RWPE2 (cell line): ENCODE data around the gene TRIM33.

Experiments used
- ATAC-seq: fragments of 200-7000 bp; cut with Tn5 transposase; 3 replicates; pipeline ENCODE4 v1.9.1; 2021; ENCODE audit warnings: low read depth
- DNase-seq: peaks from one replicate; pipeline ENCODE4 v3.0.0-alpha.2; 2020; ENCODE audit warnings: low spot score
- H3K27ac ChIP-seq: fragments of 450-650 bp; 2 replicates; pipeline ENCODE4 v1.5.1; 2017; ENCODE audit warnings: mild to moderate bottlenecking; ENCODE audit not compliant: poor library complexity, severe bottlenecking
- H3K27me3 ChIP-seq: fragments of 250-450 bp; sonication (Bioruptor Pico); 2 replicates; pipeline ENCODE4 v1.5.1; 2021; ENCODE audit warnings: mild to moderate bottlenecking, moderate library complexity; ENCODE audit not compliant: insufficient read depth, poor library complexity, severe bottlenecking
- H3K36me3 ChIP-seq: fragments of 250-450 bp; sonication (Bioruptor Pico); 2 replicates; pipeline ENCODE4 v1.5.1; 2020; ENCODE audit warnings: low read depth, mild to moderate bottlenecking, moderate library complexity
- H3K4me1 ChIP-seq: fragments of 250-450 bp; sonication (Bioruptor Pico); 2 replicates; pipeline ENCODE4 v1.5.1; 2021; ENCODE audit warnings: mild to moderate bottlenecking, moderate library complexity; ENCODE audit not compliant: insufficient read depth, poor library complexity, severe bottlenecking
- H3K4me3 ChIP-seq: fragments of 250-450 bp; sonication (Bioruptor Pico); 2 replicates; pipeline ENCODE4 v1.5.1; 2021; ENCODE audit warnings: mild to moderate bottlenecking, moderate library complexity; ENCODE audit not compliant: severe bottlenecking
- H3K9me3 ChIP-seq: fragments of 250-450 bp; sonication (Bioruptor Pico); 2 replicates; pipeline ENCODE4 v1.5.1; 2021; ENCODE audit warnings: mild to moderate bottlenecking, moderate library complexity; ENCODE audit not compliant: severe bottlenecking
- CTCF ChIP-seq: fragments of 450-650 bp; IDR thresholded peaks from one replicate; pipeline ENCODE4 v1.5.1; 2017; ENCODE audit warnings: mild to moderate bottlenecking, moderate library complexity; ENCODE audit not compliant: poor library complexity, severe bottlenecking

The TRIM33 gene

GRCh38 chr1:114437812-114438211 is 73.2 kb downstream of the TRIM33 start:
- Histone ChIP-seq H3K27me3 (no peaks in the 10 kb centered on the region), H3K4me1 (no peaks in the 10 kb centered on the region), H3K27ac (no peak overlapping the region), H3K9me3 (no peaks in the 10 kb centered on the region), H3K36me3 (peaks cover 17% of the 10 kb centered on the region), H3K4me3 (no peak overlapping the region)
- ATAC-seq (no peak), DNase-seq (no peak)
- no peak for TF ChIP-seq CTCF

GRCh38 chr1:114436799-114437198 is 74.2 kb downstream of the TRIM33 start:
- no peak overlapping the region for H3K4me3 ChIP-seq
- H3K4me1 ChIP-seq = no peaks in the 10 kb centered on the region
- no peaks in the 10 kb centered on the region for H3K27me3 ChIP-seq
- H3K9me3 ChIP-seq = no peaks in the 10 kb centered on the region
- TF ChIP-seq CTCF = no peak
- peaks cover 22% of the 10 kb centered on the region for H3K36me3 ChIP-seq
- DNase-seq (no peak), ATAC-seq (no peak)
- no peak overlapping the region for H3K27ac ChIP-seq

DNA sequence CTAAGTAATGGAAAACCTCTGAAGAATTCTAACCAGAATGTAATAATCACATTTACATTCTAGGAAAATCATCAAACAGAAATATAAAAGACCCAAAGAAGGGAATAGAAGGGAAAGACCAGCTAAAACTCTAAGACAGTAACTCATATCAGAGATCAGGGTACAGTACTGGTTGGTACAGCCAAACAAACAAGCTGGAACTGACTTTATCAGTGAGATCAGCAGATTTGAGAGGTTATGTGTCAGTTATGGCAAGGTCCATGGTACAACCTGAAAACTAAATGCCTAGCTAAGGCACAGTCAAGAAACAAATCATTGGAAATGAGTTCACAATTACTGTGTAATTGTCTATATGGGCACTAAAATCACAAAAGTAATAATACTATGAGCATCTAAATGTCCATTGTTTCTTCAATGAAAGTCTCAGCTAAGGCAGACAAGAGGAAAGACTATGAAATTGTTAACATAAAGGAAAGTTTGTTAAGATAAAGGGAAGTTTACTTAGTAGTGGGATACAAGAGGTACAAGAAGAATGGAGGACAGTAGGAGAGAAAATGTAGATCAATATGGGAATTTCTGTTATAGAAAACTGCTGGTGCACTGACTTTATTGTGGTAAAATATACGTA is 75.8 kb downstream of the TRIM33 start:
- DNase-seq (no peak), ATAC-seq (no peak)
- H3K4me1 ChIP-seq = no peaks in the 10 kb centered on the region
- no peak overlapping the region for H3K4me3 ChIP-seq
- no peaks in the 10 kb centered on the region for H3K27me3 ChIP-seq
- peaks cover 31% of the 10 kb centered on the region for H3K36me3 ChIP-seq
- H3K9me3 ChIP-seq = no peaks in the 10 kb centered on the region
- no peak for TF ChIP-seq CTCF
- H3K27ac ChIP-seq = no peak overlapping the region

DNA sequence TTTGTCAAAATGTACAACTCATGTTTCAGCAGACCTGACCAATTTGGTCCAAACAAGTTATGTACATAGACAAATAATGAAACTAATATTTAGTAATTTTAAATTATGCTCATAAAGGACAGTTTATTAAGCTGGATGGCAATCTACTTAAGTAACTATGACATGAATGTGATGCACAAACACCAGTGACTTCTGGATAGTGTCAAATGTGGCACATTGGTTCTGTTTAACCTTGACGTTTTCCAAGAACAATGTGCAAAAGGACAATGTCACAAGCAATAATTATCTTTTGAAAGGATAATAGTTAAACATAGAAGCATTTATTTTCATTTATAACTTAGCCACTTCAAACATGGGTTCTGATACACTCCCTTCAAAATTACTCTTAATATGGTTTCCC is 80.0 kb downstream of the TRIM33 start:
- TF ChIP-seq CTCF = no peak
- peaks cover 58% of the 10 kb centered on the region for H3K36me3 ChIP-seq
- H3K4me3 ChIP-seq = no peak overlapping the region

GRCh38 chr1:114428083-114428754 is 82.8 kb downstream of the TRIM33 start:
- Histone ChIP-seq H3K9me3 (no peaks in the 10 kb centered on the region), H3K27me3 (no peaks in the 10 kb centered on the region), H3K36me3 (peaks cover 75% of the 10 kb centered on the region), H3K4me1 (no peaks in the 10 kb centered on the region), H3K4me3 (no peak overlapping the region), H3K27ac (no peak overlapping the region)
- ATAC-seq (no peak), DNase-seq (no peak)
- peak; percentile 63 for TF ChIP-seq CTCF

More for the DNA sequence above, 80.0 kb downstream of the TRIM33 start:
- DNase-seq = no peak
- Histone ChIP-seq H3K4me1 (no peaks in the 10 kb centered on the region), H3K9me3 (no peaks in the 10 kb centered on the region), H3K27ac (no peak overlapping the region), H3K27me3 (no peaks in the 10 kb centered on the region)
- no peak for ATAC-seq
